HL-60 (cell line): ENCODE data around the gene OARD1.

Source experiments
- DNase-seq, 2 experiments: peaks; one replicate each; pipeline ENCODE4 v3.0.0-alpha.2; 2010 to 2020; ENCODE audit warnings: low read depth in 1 of 2, low spot score in 1 of 2
- H3K27ac ChIP-seq: fragments of 250-450 bp; sonication (Bioruptor Pico); replicated peaks from 2 replicates; pipeline ENCODE4 v1.5.1; 2020; ENCODE audit warnings: mild to moderate bottlenecking, moderate library complexity
- H3K27me3 ChIP-seq: fragments of 250-450 bp; sonication (Bioruptor Pico); 2 replicates; pipeline ENCODE4 v1.5.1; 2021; ENCODE audit warnings: mild to moderate bottlenecking, moderate library complexity; ENCODE audit not compliant: insufficient read depth, poor library complexity, severe bottlenecking
- H3K4me3 ChIP-seq: replicated peaks from 2 replicates; pipeline ENCODE4 v1.5.1; 2011; ENCODE audit warnings: mild to moderate bottlenecking, control low read depth, low read length; ENCODE audit not compliant: insufficient read depth
- GABPA ChIP-seq: IDR thresholded peaks from 2 replicates; pipeline ENCODE4 v1.6.1; 2012; ENCODE audit warnings: low read depth
- POLR2AphosphoS5 ChIP-seq: IDR thresholded peaks from 2 replicates; pipeline ENCODE4 v1.6.1; 2012; ENCODE audit warnings: low read depth
- REST ChIP-seq: IDR thresholded peaks from 2 replicates; pipeline ENCODE4 v1.6.1; 2012; ENCODE audit warnings: low read depth; ENCODE audit not compliant: insufficient replicate concordance
- SPI1 ChIP-seq: IDR thresholded peaks from 2 replicates; pipeline ENCODE4 v1.6.1; 2012; ENCODE audit warnings: low read depth, mild to moderate bottlenecking, borderline replicate concordance
- TF ChIP-seq, protein P1 (sequence below): IDR thresholded peaks from one replicate; pipeline ENCODE4 v1.5.1; 2011; ENCODE audit warnings: low read length, control low read depth, inconsistent platforms; ENCODE audit not compliant: insufficient read depth

The OARD1 gene

DNA sequence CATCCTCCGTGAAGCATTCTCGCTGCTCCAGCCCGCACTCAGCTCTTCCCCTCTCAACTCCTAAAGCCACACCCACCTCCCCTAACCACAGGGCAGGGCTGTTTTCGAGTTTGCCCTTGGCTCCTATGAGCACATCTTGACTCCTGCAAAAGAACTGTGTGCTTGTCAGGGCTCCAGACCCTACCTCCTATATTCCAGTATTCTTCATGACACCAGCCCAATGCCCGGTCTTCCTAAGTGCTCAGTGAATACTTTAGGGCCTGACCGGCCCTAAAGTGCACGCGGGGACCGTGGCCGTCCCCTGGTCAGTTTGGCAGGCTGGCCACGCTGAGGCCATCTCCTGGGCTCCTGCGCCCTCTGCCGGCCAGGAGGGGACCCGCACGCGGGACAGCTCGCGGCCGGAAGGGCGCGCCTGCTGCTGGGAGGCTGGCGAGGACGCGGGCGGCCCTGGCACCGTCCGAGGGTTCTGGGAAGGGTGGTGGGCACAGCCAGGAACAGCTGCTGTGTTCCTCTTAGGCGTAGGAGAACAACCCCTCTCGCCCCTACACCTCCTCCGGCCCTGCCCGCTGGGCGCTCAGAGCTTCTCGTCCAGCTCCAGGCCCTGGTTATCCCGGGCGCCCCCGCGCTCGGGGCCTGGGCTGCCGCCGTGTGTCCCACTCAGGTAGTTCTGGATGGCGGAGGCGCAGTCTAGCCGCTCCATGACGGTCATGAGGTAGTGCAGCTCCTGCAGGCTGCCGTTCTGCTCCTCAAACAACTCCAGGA lies 44.2 kb downstream of the OARD1 start:
- DNase-seq = peak; percentile 50 to 69
- Histone ChIP-seq H3K4me3 (peak overlapping the region; percentile 34), H3K27ac (0 out of 2 replicates have a peak overlapping the region, but pooled peaks have one; percentile 11), H3K27me3 (no peaks in the 10 kb centered on the region)
- TF ChIP-seq, protein P1, sequence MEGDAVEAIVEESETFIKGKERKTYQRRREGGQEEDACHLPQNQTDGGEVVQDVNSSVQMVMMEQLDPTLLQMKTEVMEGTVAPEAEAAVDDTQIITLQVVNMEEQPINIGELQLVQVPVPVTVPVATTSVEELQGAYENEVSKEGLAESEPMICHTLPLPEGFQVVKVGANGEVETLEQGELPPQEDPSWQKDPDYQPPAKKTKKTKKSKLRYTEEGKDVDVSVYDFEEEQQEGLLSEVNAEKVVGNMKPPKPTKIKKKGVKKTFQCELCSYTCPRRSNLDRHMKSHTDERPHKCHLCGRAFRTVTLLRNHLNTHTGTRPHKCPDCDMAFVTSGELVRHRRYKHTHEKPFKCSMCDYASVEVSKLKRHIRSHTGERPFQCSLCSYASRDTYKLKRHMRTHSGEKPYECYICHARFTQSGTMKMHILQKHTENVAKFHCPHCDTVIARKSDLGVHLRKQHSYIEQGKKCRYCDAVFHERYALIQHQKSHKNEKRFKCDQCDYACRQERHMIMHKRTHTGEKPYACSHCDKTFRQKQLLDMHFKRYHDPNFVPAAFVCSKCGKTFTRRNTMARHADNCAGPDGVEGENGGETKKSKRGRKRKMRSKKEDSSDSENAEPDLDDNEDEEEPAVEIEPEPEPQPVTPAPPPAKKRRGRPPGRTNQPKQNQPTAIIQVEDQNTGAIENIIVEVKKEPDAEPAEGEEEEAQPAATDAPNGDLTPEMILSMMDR = peak; percentile 80
- no peak; the same call in 1 of the 2 replicates for TF ChIP-seq POLR2AphosphoS5

GRCh38 chr6:41027241-41027640 lies 44.9 kb downstream of the OARD1 start:
- no peak overlapping the region for H3K4me3 ChIP-seq
- no peak for DNase-seq
- no peaks in the 10 kb centered on the region for H3K27me3 ChIP-seq
- no peak for TF ChIP-seq REST
- no peak for TF ChIP-seq POLR2AphosphoS5
- TF ChIP-seq, protein P1 = no peak
- TF ChIP-seq GABPA = no peak
- no peak for TF ChIP-seq SPI1
- no peak overlapping the region for H3K27ac ChIP-seq

- DNase-seq = no peak
- no peak overlapping the region for H3K27ac ChIP-seq
- H3K27me3 ChIP-seq = no peaks in the 10 kb centered on the region
- TF ChIP-seq GABPA (no peak), SPI1 (no peak), POLR2AphosphoS5 (no peak), REST (no peak)
- TF ChIP-seq, protein P1 = no peak
- no peak overlapping the region for H3K4me3 ChIP-seq
These were observed 46.1 kb downstream of the OARD1 start for GRCh38 chr6:41025966-41026530.
